Right kidney (tissue), 1 donor: Measurements from ENCODE around the gene SHISA9.

Experiments used
- DNase-seq: peaks from one replicate; pipeline ENCODE4 v3.0.0-alpha.2; 2016

SHISA9 gene

DNA sequence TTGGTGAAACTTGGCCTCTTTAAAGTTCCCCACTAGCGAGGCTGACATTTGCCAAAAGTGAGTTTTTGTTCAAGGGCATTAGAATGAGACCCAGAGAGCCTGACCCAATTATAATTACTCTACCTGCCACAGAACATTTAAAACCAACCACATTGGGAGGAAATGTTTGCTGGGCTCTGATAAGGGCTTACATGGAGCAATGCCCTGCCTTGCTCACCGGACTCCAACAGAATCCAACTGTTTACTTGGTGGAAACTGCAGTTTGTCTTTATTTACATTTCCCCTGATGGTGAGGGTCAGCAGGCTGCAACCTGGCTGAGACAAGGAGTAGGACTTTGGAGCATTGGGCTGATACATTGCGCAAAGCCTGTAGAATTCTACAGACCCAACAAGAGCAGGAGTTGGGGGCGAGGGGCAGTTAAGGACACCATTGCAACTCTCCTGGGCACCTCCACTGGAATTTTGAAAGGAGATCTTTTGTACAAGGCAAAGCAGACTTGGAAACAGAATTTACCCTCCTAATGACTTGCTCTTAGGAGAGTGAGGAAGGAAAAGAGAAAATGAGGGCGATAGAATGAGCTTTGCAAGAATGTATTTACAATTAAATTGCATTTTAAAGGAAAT, 368.6 kb downstream of the SHISA9 start:
- DNase-seq: no peak

DNA sequence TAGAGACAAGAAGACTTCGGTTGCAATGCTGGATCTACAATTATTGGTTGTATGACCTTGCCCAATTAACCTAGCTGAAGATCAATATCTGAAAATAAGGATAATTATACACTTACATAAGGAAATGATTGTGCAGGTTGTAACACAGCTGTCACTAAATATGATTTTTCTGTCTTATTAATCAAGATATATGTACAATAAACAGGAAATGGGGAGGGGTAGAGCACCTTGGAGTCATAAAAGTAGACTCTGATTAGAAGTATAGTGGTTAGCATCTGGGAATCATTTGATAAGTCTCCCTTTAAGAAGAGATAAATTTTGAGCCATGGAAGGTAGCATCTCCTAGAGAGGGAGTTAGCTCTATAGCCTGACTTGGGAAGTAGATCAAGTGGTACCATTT, 369.2 kb downstream of the SHISA9 start:
- DNase-seq: no peak

- DNase-seq: no peak
Measured at GRCh38 chr16:13289515-13289914, 388.1 kb downstream of the SHISA9 start.
